SK-N-SH (cell line): ENCODE data around the gene PAQR5. TPM values are rescaled to one million over a fixed set of nuclear protein-coding genes. Genes with fewer than 3 reads are reported as not detected.

Experiments
- CHD2 ChIP-seq: fragments of 150-350 bp; IDR thresholded peaks from 2 replicates; pipeline ENCODE4 v1.6.1; 2018; ENCODE audit warnings: low read length; ENCODE audit not compliant: partially characterized antibody
- CTCF ChIP-seq: fragments of 200-600 bp; sonication (generic); IDR thresholded peaks from 2 replicates; pipeline ENCODE4 v1.6.1; 2017; ENCODE audit warnings: antibody characterized with exemption, mild to moderate bottlenecking, moderate library complexity
- ELF1 ChIP-seq: IDR thresholded peaks from 2 replicates; pipeline ENCODE4 v1.4.0; 2012
- EP300 ChIP-seq, 2 experiments: IDR thresholded peaks; 2 replicates each; pipeline versions ENCODE4 v1.4.0 to v1.6.1; 2012; ENCODE audit warnings: borderline replicate concordance in 1 of 2, low read depth in 1 of 2, low read length in 1 of 2
- EZH2phosphoT487 ChIP-seq: fragments of 200-600 bp; sonication (generic); IDR thresholded peaks from 2 replicates; pipeline ENCODE4 v1.6.1; 2017; ENCODE audit warnings: low read depth, mixed run types, mild to moderate bottlenecking, antibody characterized with exemption, moderate library complexity, borderline replicate concordance
- FOSL2 ChIP-seq: IDR thresholded peaks from 2 replicates; pipeline ENCODE4 v1.4.0; 2012; ENCODE audit warnings: low read depth, mild to moderate bottlenecking, moderate library complexity, borderline replicate concordance
- FOXM1 ChIP-seq: IDR thresholded peaks from 2 replicates; pipeline ENCODE4 v1.4.0; 2012; ENCODE audit warnings: low read depth, mild to moderate bottlenecking
- GABPA ChIP-seq: IDR thresholded peaks from 2 replicates; pipeline ENCODE4 v1.4.0; 2012; ENCODE audit warnings: low read depth, mild to moderate bottlenecking
- JUND ChIP-seq: IDR thresholded peaks from 2 replicates; pipeline ENCODE4 v1.4.0; 2012
- MAX ChIP-seq: IDR thresholded peaks from 2 replicates; pipeline ENCODE4 v1.4.0; 2012; ENCODE audit warnings: low read depth
- MEF2A ChIP-seq: IDR thresholded peaks from 2 replicates; pipeline ENCODE4 v1.4.0; 2012; ENCODE audit warnings: low read depth, borderline replicate concordance
- MXI1 ChIP-seq: IDR thresholded peaks from 2 replicates; pipeline ENCODE4 v1.6.1; 2012; ENCODE audit warnings: mild to moderate bottlenecking, low read depth, low read length, improper control_type of control experiment
- NRF1 ChIP-seq: IDR thresholded peaks from 2 replicates; pipeline ENCODE4 v1.6.1; 2012; ENCODE audit warnings: low read depth, mild to moderate bottlenecking, low read length
- POLR2AphosphoS5 ChIP-seq: IDR thresholded peaks from 2 replicates; pipeline ENCODE4 v1.6.1; 2012; ENCODE audit warnings: low read depth, low read length
- RFX5 ChIP-seq: IDR thresholded peaks from 2 replicates; pipeline ENCODE4 v1.6.1; 2012; ENCODE audit warnings: mild to moderate bottlenecking, improper control_type of control experiment, low read length
- SIN3A ChIP-seq: IDR thresholded peaks from 2 replicates; pipeline ENCODE4 v1.6.1; 2012; ENCODE audit warnings: low read depth, mild to moderate bottlenecking, low read length, moderate library complexity, borderline replicate concordance
- SMC3 ChIP-seq: IDR thresholded peaks from 2 replicates; pipeline ENCODE4 v1.6.1; 2012; ENCODE audit warnings: low read depth, low read length, improper control_type of control experiment
- TCF12 ChIP-seq: IDR thresholded peaks from 2 replicates; pipeline ENCODE4 v1.4.0; 2012
- TEAD4 ChIP-seq: IDR thresholded peaks from 2 replicates; pipeline ENCODE4 v1.4.0; 2012; ENCODE audit warnings: mild to moderate bottlenecking, borderline replicate concordance; ENCODE audit not compliant: insufficient read depth
- USF2 ChIP-seq: fragments of 150-350 bp; IDR thresholded peaks from 2 replicates; pipeline ENCODE4 v1.6.1; 2017; ENCODE audit warnings: antibody characterized with exemption, low read length, low read depth, borderline replicate concordance
- YY1 ChIP-seq: IDR thresholded peaks from 2 replicates; pipeline ENCODE4 v1.4.0; 2012; ENCODE audit warnings: low read depth, mild to moderate bottlenecking
- ZBTB33 ChIP-seq: IDR thresholded peaks from 2 replicates; pipeline ENCODE4 v1.4.0; 2012; ENCODE audit warnings: low read depth, borderline replicate concordance
- polyA plus RNA-seq, 3 experiments: library from polyadenylated mRNA; depleted of rRNA; stranded (reverse); fragments of >200 nt; gene quantifications; 2 replicates each; pipeline ENCODE4 v1.2.3, GENCODE V29; 2012

Gene PAQR5
- polyA plus RNA-seq, 1 of the 3 experiments (the other 2 are of a cell fraction) = 3.9 TPM

- TF ChIP-seq EZH2phosphoT487 (no peak), TEAD4 (no peak), CTCF (no peak), ZBTB33 (no peak), USF2 (no peak), RFX5 (peak; percentile 60; the same call in 1 of the 2 replicates), ELF1 (peak; percentile 76), SMC3 (no peak), GABPA (peak; percentile 87), EP300 (IDR thresholded peaks at IDR 0.05; ENCODE audit: borderline replicate concordance in 1 of 2, low read depth in 1 of 2, low read length in 1 of 2) (no peak), YY1 (no peak), MXI1 (peak; percentile 100), POLR2AphosphoS5 (peak; percentile 67; the same call in 1 of the 2 replicates), SIN3A (peak; percentile 99), FOSL2 (no peak), CHD2 (peak; percentile 54), MEF2A (no peak), JUND (no peak), TCF12 (no peak), NRF1 (no peak), MAX (peak; percentile 85), FOXM1 (peak; percentile 100)
- TF ChIP-seq, all 33 proteins: peak for 11
These were observed 115.3 kb downstream of the PAQR5 start, which contains the start of gene KIF23 (continued) for GRCh38 chr15:69413822-69414700.
